ENCODE data around the gene SLC5A11.
"Not testable (repeated sequence)": the region's sequence is repeated elsewhere in the genome, so short reads cannot be mapped to it uniquely, and the experiment has no call there.

Gene SLC5A11

DNA sequence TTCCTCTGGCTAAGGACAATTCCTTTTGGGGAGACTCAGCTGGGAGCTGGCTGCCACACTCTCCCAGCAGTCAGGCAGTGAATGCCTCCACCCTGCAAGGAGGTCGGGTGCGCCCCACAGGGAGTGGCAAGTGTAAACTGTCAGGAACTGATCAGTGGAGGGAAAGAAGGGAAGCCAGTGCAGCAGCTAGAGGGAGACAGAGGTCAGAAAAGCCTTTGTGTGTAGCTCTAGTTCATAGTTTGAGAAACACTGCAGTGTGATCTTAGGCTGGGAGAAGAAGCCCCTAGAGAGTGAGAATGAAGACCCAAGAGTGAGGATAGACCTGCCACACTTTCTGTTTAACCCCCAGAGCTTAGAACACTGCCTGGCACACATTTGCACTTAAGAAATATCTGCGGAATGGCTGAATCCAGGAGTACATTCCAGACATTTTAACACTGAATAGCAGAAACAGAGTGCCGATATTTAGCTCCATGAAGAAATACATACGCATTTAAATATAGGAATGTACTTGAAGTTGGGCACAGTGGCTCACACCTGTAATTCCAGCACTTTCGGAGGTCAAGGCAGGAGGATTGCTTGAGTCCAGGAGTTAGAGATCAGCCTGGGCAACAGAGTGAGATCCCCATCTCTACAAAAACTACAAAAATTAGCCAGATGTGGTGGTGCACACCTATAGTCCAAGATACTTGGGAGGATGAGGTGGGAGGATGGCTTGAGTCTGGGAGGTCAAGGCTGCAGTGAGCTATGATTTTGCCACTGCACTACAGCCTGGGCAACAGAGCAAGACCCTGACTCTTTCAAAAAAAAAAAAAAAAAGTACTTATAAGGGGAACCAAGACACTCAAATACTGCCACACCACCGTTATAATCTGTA is 11.1 kb upstream of the SLC5A11 start:
- Histone ChIP-seq H3K27ac (ENCODE audit: low read depth, low read length) (no peak overlapping the region), H3K36me3 (ENCODE audit: control insufficient read depth in 5 of 5, insufficient read depth in 5 of 5, low read length in 5 of 5) (peaks cover 0 to 8% (median 0%) of the 10 kb centered on the region in 5 donors), H3K27me3 (ENCODE audit: control insufficient read depth in 5 of 5, insufficient read depth in 4 of 5, low read length in 5 of 5) (no peaks in the 10 kb centered on the region), H3K4me1 (ENCODE audit: control insufficient read depth in 5 of 5, insufficient read depth in 5 of 5, low read length in 5 of 5) (peaks cover 0 to 24% (median 20%) of the 10 kb centered on the region in 5 donors), H3K4me3 (ENCODE audit: low read depth in 1 of 5, low read length in 5 of 5) (peak overlapping the region in 1 of 5 donors; percentile 6), H3K9me3 (ENCODE audit: control insufficient read depth in 5 of 5, low read length in 5 of 5) (peaks cover 0 to 2% (median 0%) of the 10 kb centered on the region in 5 donors), H3K9ac (ENCODE audit: low read length in 5 of 5) (peak overlapping the region in 1 of 5 donors; percentile 2)

DNA sequence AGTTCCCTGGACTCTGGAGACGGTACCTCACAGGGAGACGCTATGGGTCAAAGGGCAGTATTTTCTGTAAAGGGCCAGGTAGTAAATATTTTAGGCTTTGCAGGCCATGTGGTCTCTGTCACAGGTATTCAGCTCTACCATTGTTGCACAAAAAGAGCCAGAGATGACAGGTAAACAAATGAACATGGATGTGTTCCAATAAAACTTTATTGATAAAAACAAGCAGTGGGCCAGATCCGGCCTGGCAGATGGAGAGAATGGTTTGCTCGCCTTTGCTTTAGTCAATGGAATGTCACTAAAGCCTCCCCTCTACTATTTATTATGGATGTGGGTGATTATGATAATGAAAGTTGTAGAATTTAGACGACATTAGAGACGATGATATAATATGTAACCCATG is 8.9 kb upstream of the SLC5A11 start:
- Histone ChIP-seq H3K36me3 (ENCODE audit: control insufficient read depth in 5 of 5, insufficient read depth in 5 of 5, low read length in 5 of 5) (peaks cover 0 to 8% (median 0%) of the 10 kb centered on the region in 5 donors), H3K9me3 (ENCODE audit: control insufficient read depth in 5 of 5, low read length in 5 of 5) (peaks cover 0 to 2% (median 0%) of the 10 kb centered on the region in 5 donors), H3K4me3 (ENCODE audit: low read depth in 1 of 5, low read length in 5 of 5) (no peak overlapping the region), H3K9ac (ENCODE audit: low read length in 5 of 5) (no peak overlapping the region), H3K27me3 (ENCODE audit: control insufficient read depth in 5 of 5, insufficient read depth in 4 of 5, low read length in 5 of 5) (no peaks in the 10 kb centered on the region), H3K4me1 (ENCODE audit: control insufficient read depth in 5 of 5, insufficient read depth in 5 of 5, low read length in 5 of 5) (peaks cover 0 to 24% (median 20%) of the 10 kb centered on the region in 5 donors), H3K27ac (ENCODE audit: low read depth, low read length) (no peak overlapping the region)

DNA sequence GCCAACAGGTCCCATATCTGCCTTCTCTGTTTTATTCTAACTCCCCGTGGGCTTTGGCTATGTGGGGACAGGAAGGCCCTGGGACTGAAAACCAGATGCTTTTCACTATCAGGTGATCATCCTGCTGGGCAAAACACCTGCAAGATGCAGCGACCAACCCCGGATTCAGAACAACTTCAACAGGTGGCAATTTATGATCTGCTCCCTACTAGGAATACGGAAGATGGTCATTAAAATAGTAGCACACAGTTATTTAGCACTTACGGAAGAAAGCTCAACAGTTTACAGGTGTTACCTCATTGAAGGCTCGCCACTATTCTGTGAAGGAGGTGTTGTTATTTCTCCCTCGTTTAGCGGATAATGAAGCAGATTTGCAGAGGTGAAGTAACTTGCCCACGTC is 7.8 kb upstream of the SLC5A11 start:
- Histone ChIP-seq H3K9me3 (ENCODE audit: control insufficient read depth in 5 of 5, low read length in 5 of 5) (peaks cover 0 to 2% (median 0%) of the 10 kb centered on the region in 5 donors), H3K4me1 (ENCODE audit: control insufficient read depth in 5 of 5, insufficient read depth in 5 of 5, low read length in 5 of 5) (peaks cover 0 to 24% (median 20%) of the 10 kb centered on the region in 5 donors), H3K4me3 (ENCODE audit: low read depth in 1 of 5, low read length in 5 of 5) (no peak overlapping the region), H3K27me3 (ENCODE audit: control insufficient read depth in 5 of 5, insufficient read depth in 4 of 5, low read length in 5 of 5) (no peaks in the 10 kb centered on the region), H3K36me3 (ENCODE audit: control insufficient read depth in 5 of 5, insufficient read depth in 5 of 5, low read length in 5 of 5) (no peaks in the 10 kb centered on the region), H3K9ac (ENCODE audit: low read length in 5 of 5) (no peak overlapping the region), H3K27ac (ENCODE audit: low read depth, low read length) (no peak overlapping the region)

DNA sequence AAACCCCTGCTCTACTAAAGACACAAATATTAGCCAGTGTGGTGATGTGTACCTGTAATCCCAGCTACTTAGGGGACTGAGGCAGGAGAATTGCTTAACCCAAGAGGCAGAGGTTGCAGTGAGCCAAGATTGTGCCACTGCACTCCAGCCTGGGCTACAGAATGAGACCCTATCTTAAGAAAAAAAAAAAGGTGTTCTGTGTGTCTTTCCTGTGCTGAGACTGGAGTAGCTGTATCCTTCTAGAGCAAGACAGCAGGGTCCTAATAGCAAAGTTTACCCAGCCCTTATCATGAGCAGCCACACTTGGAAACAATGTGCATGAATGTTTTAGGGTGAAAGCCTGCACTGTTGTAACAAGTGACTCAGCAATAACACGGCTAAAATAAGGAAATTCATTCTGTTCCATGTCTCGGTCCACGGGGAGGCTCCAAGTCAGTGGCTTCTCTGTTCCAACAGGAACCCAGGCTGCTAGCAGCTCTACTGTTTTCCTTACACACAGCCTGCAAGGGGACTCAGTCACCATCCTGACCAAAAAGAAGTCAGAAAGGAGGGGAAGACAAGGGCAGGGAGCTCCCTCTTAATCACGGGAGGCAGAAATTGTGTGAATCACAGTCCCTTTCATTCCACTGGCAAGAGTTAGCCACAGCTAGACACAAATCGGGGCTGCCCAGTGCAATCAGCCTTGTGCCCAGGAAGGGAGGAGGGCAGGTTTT is 7.1 kb upstream of the SLC5A11 start:
- Histone ChIP-seq H3K9me3 (ENCODE audit: control insufficient read depth in 5 of 5, low read length in 5 of 5) (peaks cover 0 to 2% (median 0%) of the 10 kb centered on the region in 5 donors), H3K27ac (ENCODE audit: low read depth, low read length) (no peak overlapping the region), H3K36me3 (ENCODE audit: control insufficient read depth in 5 of 5, insufficient read depth in 5 of 5, low read length in 5 of 5) (no peaks in the 10 kb centered on the region), H3K4me1 (ENCODE audit: control insufficient read depth in 5 of 5, insufficient read depth in 5 of 5, low read length in 5 of 5) (peaks cover 0 to 24% (median 20%) of the 10 kb centered on the region in 5 donors), H3K27me3 (ENCODE audit: control insufficient read depth in 5 of 5, insufficient read depth in 4 of 5, low read length in 5 of 5) (no peaks in the 10 kb centered on the region), H3K4me3 (ENCODE audit: low read depth in 1 of 5, low read length in 5 of 5) (peak overlapping the region in 3 of 5 donors; percentile 23 to 32 (median 24)), H3K9ac (ENCODE audit: low read length in 5 of 5) (peak overlapping the region in 1 of 5 donors; percentile 35)

DNA sequence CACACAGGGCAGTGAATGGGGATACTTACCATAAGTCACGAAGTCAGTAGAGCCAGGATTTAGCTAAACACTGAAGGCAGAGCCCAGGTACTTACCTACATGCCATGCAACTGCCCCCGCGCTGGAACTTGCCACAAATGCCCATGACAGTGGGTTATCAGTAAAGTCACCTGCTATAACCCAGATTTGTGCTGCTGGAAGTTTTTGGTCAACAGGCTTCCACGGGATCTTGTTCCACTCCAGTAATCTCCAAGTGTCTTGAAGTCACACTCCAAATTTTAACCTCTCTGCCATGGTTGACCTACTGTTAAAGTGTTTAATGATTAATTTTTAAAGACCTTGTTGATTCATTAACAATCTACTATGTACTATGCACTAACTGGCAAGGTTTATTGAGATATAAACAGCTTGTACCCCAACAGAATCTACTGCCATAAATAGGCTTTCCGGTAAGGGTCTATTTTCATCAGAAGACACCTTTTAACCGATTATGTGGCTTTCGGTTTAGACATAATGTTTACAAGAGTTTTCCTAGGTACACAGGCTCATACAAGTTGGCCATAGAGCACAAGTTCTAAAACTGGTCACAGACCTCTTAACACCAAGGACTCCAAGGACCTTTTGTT is 6.3 kb upstream of the SLC5A11 start:
- peaks cover 0 to 19% (median 15%) of the 10 kb centered on the region in 5 donors for H3K4me1 ChIP-seq (ENCODE audit: control insufficient read depth in 5 of 5, insufficient read depth in 5 of 5, low read length in 5 of 5)
- H3K36me3 ChIP-seq (ENCODE audit: control insufficient read depth in 5 of 5, insufficient read depth in 5 of 5, low read length in 5 of 5), result no peaks in the 10 kb centered on the region
- no peak overlapping the region for H3K9ac ChIP-seq (ENCODE audit: low read length in 5 of 5)
- peak overlapping the region in 1 of 5 donors; percentile 32 for H3K4me3 ChIP-seq (ENCODE audit: low read depth in 1 of 5, low read length in 5 of 5)
- H3K27me3 ChIP-seq (ENCODE audit: control insufficient read depth in 5 of 5, insufficient read depth in 4 of 5, low read length in 5 of 5), result no peaks in the 10 kb centered on the region
- H3K9me3 ChIP-seq (ENCODE audit: control insufficient read depth in 5 of 5, low read length in 5 of 5), result peaks cover 0 to 2% (median 0%) of the 10 kb centered on the region in 5 donors
- no peak overlapping the region for H3K27ac ChIP-seq (ENCODE audit: low read depth, low read length)

DNA sequence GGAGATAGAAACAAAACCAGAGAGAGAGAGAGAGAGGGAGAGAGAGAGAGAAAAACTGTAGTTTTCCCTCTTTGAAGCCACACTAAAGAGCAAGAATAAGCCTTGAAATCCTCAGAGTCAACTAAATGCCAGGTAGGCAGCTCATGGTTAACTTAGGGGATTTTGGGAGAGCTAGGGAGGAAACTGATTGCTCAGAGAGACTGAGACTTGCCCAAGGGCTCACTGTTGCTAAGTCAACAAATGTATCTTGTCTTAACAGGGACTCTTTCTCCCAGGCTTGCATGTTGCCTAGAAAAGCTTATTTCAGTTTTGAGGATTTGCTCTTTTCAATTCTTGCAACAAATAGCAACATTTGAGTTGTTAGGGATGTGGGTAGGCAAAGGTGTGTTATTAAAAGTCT is 4.5 kb upstream of the SLC5A11 start:
- Histone ChIP-seq H3K27me3 (ENCODE audit: control insufficient read depth in 5 of 5, insufficient read depth in 4 of 5, low read length in 5 of 5) (peaks cover 0 to 2% (median 0%) of the 10 kb centered on the region in 5 donors), H3K4me3 (ENCODE audit: low read depth in 1 of 5, low read length in 5 of 5) (no peak overlapping the region), H3K9me3 (ENCODE audit: control insufficient read depth in 5 of 5, low read length in 5 of 5) (peaks cover 0 to 2% (median 0%) of the 10 kb centered on the region in 5 donors), H3K36me3 (ENCODE audit: control insufficient read depth in 5 of 5, insufficient read depth in 5 of 5, low read length in 5 of 5) (no peaks in the 10 kb centered on the region), H3K4me1 (ENCODE audit: control insufficient read depth in 5 of 5, insufficient read depth in 5 of 5, low read length in 5 of 5) (peaks cover 0 to 13% (median 11%) of the 10 kb centered on the region in 5 donors), H3K27ac (ENCODE audit: low read depth, low read length) (no peak overlapping the region), H3K9ac (ENCODE audit: low read length in 5 of 5) (no peak overlapping the region)

DNA sequence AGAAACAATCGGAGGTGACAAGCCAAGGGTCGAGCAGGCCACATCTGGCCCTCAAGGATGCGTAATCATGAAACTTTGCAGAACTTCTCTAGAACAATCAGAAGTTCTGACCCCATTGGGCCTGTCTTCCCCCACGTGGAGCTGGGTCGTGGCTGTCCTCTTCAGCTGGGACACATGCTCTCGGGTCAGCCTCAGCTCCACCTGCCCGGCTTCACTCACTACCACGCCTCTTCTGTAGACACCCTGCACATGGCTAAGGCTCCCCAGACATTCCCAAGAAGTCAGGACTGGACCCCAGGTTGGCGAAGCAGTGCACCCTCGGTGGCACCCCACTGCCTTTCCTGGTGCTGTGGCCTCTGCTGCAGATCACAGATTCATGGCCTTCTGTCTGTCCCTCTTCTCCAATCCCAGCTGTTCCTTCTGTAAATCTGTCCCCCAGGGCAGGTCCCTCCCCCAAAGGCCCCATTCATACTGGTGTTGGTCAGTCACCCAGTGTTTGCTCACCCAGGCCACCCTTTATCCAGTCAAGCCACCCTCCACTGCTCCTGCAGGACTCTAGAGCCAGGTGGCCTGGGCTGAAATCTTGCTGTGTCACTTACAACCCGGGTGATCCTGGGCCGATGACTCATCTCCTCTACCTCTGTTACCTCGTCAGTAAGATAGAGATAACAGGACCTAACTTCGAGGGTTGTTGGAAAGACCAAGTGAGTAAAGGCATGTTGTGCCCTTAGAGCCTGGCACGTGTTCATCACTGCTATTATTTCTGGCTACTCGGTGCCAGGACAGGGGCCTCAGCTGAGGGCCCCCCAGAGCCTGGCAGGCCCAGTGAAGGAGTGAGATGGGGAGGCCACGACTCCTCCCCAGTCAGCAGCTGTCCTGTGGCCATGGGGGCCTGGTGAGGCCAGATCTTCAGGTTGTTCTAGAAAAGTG is 1.4 kb upstream of the SLC5A11 start:
- Histone ChIP-seq H3K4me3 (ENCODE audit: low read depth in 1 of 5, low read length in 5 of 5) (no peak overlapping the region), H3K36me3 (ENCODE audit: control insufficient read depth in 5 of 5, insufficient read depth in 5 of 5, low read length in 5 of 5) (no peaks in the 10 kb centered on the region), H3K27me3 (ENCODE audit: control insufficient read depth in 5 of 5, insufficient read depth in 4 of 5, low read length in 5 of 5) (peaks cover 0 to 2% (median 0%) of the 10 kb centered on the region in 5 donors), H3K9me3 (ENCODE audit: control insufficient read depth in 5 of 5, low read length in 5 of 5) (no peaks in the 10 kb centered on the region), H3K4me1 (ENCODE audit: control insufficient read depth in 5 of 5, insufficient read depth in 5 of 5, low read length in 5 of 5) (peaks cover 0 to 1% (median 0%) of the 10 kb centered on the region in 5 donors), H3K27ac (ENCODE audit: low read depth, low read length) (no peak overlapping the region), H3K9ac (ENCODE audit: low read length in 5 of 5) (no peak overlapping the region)

DNA sequence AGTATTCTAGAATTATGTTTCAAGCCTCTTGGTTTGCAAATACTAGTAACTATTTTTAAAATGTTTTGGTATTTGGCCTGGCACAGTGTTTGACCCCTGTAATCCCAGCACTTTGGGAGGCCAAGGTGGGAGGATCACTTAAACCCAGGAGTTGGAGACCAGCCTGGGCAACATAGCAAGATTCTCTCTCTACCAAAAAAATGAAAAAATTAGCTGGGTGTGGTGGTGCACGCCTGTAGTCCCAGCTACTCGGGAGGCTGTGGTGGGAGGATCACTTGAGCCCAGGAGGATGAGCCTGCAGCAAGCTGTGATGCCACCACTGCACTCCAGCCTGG is 765 bp upstream of the SLC5A11 start:
- not testable (repeated sequence) for H3K4me3 ChIP-seq (ENCODE audit: low read depth in 1 of 5, low read length in 5 of 5); H3K4me1 ChIP-seq (ENCODE audit: control insufficient read depth in 5 of 5, insufficient read depth in 5 of 5, low read length in 5 of 5); H3K9ac ChIP-seq (ENCODE audit: low read length in 5 of 5); H3K9me3 ChIP-seq (ENCODE audit: control insufficient read depth in 5 of 5, low read length in 5 of 5); H3K27me3 ChIP-seq (ENCODE audit: control insufficient read depth in 5 of 5, insufficient read depth in 4 of 5, low read length in 5 of 5); H3K27ac ChIP-seq (ENCODE audit: low read depth, low read length); H3K36me3 ChIP-seq (ENCODE audit: control insufficient read depth in 5 of 5, insufficient read depth in 5 of 5, low read length in 5 of 5)

DNA sequence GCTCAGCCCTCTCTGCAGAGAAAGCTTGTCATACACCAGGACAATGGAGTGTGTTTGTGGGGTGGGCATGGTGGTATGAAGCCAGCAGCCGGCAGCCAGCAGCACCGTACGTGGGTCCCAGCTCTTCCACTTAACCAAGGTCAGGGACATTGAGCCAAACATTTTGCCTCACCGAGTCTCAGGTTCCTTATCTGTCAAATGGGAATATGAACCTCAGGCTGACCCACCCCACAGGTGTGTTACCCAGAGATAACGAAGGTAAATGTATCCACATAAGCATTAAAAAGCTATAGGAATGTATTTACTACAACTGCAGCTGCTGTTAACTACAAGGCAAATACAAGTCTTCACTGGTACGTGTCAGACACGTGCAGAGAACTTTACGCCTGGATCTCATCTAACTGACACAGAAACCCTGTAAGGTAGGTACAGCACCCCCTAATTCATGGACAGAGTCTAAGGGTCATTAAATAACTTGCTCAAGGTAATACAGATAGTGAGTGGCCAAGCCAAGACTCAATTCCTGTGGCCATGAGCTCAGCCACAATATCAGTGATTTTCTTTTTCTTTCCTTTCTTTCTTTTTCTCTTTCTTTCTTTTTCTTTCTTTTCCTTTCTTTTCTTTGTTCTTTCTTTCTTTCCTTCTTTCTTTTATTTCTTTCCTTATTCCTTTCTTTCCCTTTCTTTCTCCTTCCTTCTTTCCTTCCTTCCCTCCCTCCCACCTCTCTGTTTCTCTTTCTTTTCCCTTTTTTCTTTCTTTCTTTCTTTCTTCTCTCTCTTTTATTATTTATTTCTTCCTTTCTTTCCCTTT is 990 bp downstream of the SLC5A11 start:
- no peak overlapping the region for H3K9ac ChIP-seq (ENCODE audit: low read length in 5 of 5)
- H3K9me3 ChIP-seq (ENCODE audit: control insufficient read depth in 5 of 5, low read length in 5 of 5), result no peaks in the 10 kb centered on the region
- no peaks in the 10 kb centered on the region for H3K36me3 ChIP-seq (ENCODE audit: control insufficient read depth in 5 of 5, insufficient read depth in 5 of 5, low read length in 5 of 5)
- H3K27me3 ChIP-seq (ENCODE audit: control insufficient read depth in 5 of 5, insufficient read depth in 4 of 5, low read length in 5 of 5), result peaks cover 0 to 2% (median 0%) of the 10 kb centered on the region in 5 donors
- H3K27ac ChIP-seq (ENCODE audit: low read depth, low read length), result no peak overlapping the region
- no peaks in the 10 kb centered on the region for H3K4me1 ChIP-seq (ENCODE audit: control insufficient read depth in 5 of 5, insufficient read depth in 5 of 5, low read length in 5 of 5)
- H3K4me3 ChIP-seq (ENCODE audit: low read depth in 1 of 5, low read length in 5 of 5), result no peak overlapping the region

All from subcutaneous abdominal adipose tissue (tissue), 5 donors.